Common myeloid progenitor, CD34-positive (primary cell): ENCODE measurements around the gene CEBPB.

Experiments used
- CTCF ChIA-PET: fragments of 350-600 bp; sonication (Branson Sonifier 250); formaldehyde crosslinking; loops from one replicate; lab custom pipeline; 2021; ENCODE audit warnings: antibody characterized with exemption; lab: Charles Lee
- POLR2A ChIA-PET: fragments of 350-600 bp; sonication (Branson Sonifier 250); formaldehyde crosslinking; loops from one replicate; lab custom pipeline; 2021; ENCODE audit warnings: antibody characterized with exemption; lab: Charles Lee
- DNase-seq, 3 donors: peaks; one replicate each; pipeline versions ENCODE4 v3.0.0 to v3.0.0-alpha.2; 2013
- H3K27ac ChIP-seq, 2 experiments: 1 replicate in 1 of 2; 2 replicates in 1 of 2; pipeline ENCODE4 v1.7.0; 2013; ENCODE audit warnings: inconsistent platforms in 2 of 2, low read length in 2 of 2, mild to moderate bottlenecking in 2 of 2, low read depth in 1 of 2, moderate library complexity in 1 of 2; ENCODE audit not compliant: severe bottlenecking in 2 of 2, insufficient read depth in 1 of 2, poor library complexity in 1 of 2
- H3K27me3 ChIP-seq, 5 experiments: replicated peaks in 2 of 5; 1 replicate in 3 of 5; 2 replicates in 2 of 5; pipeline versions ENCODE4 v1.6.1 to v1.7.0; 2013; ENCODE audit warnings: low read length in 4 of 5, mild to moderate bottlenecking in 2 of 5, moderate library complexity in 2 of 5, inconsistent platforms in 1 of 5; ENCODE audit not compliant: insufficient read depth in 5 of 5, control insufficient read depth in 4 of 5
- H3K36me3 ChIP-seq, 4 experiments: 1 replicate in 2 of 4; 2 replicates in 2 of 4; pipeline versions ENCODE4 v1.6.1 to v1.7.0; 2013; ENCODE audit warnings: low read length in 3 of 4, control low read depth in 1 of 4, mild to moderate bottlenecking in 1 of 4; ENCODE audit not compliant: control insufficient read depth in 4 of 4, insufficient read depth in 4 of 4
- H3K4me1 ChIP-seq, 4 experiments: 1 replicate in 3 of 4; 2 replicates in 1 of 4; pipeline versions ENCODE4 v1.6.1 to v1.7.1; 2013; ENCODE audit warnings: low read length in 3 of 4, mild to moderate bottlenecking in 3 of 4, control low read depth in 1 of 4, inconsistent platforms in 1 of 4, moderate library complexity in 1 of 4; ENCODE audit not compliant: control insufficient read depth in 4 of 4, insufficient read depth in 4 of 4; ENCODE audit errors: control extremely low read depth in 1 of 4
- H3K4me3 ChIP-seq, 7 experiments: 1 replicate in 4 of 7; 2 replicates in 3 of 7; pipeline versions ENCODE4 v1.5.1 to v1.7.0; 2013; ENCODE audit warnings: mild to moderate bottlenecking in 7 of 7, low read length in 6 of 7, moderate library complexity in 6 of 7, inconsistent platforms in 2 of 7, low read depth in 2 of 7, control low read depth in 1 of 7; ENCODE audit not compliant: insufficient read depth in 4 of 7, control insufficient read depth in 1 of 7; ENCODE audit errors: extremely low read depth in 1 of 7
- H3K9me3 ChIP-seq, 5 experiments: 1 replicate in 4 of 5; 2 replicates in 1 of 5; pipeline versions ENCODE4 v1.6.1 to v1.7.1; 2013; ENCODE audit warnings: low read length in 4 of 5, mild to moderate bottlenecking in 2 of 5, inconsistent platforms in 1 of 5, low read depth in 1 of 5, moderate library complexity in 1 of 5; ENCODE audit not compliant: control insufficient read depth in 4 of 5, insufficient read depth in 2 of 5; ENCODE audit errors: control extremely low read depth in 1 of 5
- WGBS: methylation state at CpG from one replicate; pipeline ENCODE4 v1.1.5; 2013; ENCODE audit not compliant: insufficient coverage; 5-methylcytosine and 5-hydroxymethylcytosine counted together

Gene CEBPB

GRCh38 chr20:50232651-50233324, 42.2 kb downstream of the CEBPB start:
- CTCF ChIA-PET = interaction anchor here (1.2 to 2.3 kb wide), 2 partner anchors 9 to 12 kb away, joined by 5 to 8 read pairs; no protein-coding TSS in a partner anchor
- Histone ChIP-seq H3K4me1 (no peaks in the 10 kb centered on the region), H3K4me3 (no peak overlapping the region), H3K27me3 (no peaks in the 10 kb centered on the region), H3K9me3 (no peaks in the 10 kb centered on the region), H3K27ac (no peak overlapping the region), H3K36me3 (no peaks in the 10 kb centered on the region)
- POLR2A ChIA-PET = no interaction called here
- WGBS = 100% methylated on average over 5 of the region's 7 CpGs
- no peak for DNase-seq

DNA sequence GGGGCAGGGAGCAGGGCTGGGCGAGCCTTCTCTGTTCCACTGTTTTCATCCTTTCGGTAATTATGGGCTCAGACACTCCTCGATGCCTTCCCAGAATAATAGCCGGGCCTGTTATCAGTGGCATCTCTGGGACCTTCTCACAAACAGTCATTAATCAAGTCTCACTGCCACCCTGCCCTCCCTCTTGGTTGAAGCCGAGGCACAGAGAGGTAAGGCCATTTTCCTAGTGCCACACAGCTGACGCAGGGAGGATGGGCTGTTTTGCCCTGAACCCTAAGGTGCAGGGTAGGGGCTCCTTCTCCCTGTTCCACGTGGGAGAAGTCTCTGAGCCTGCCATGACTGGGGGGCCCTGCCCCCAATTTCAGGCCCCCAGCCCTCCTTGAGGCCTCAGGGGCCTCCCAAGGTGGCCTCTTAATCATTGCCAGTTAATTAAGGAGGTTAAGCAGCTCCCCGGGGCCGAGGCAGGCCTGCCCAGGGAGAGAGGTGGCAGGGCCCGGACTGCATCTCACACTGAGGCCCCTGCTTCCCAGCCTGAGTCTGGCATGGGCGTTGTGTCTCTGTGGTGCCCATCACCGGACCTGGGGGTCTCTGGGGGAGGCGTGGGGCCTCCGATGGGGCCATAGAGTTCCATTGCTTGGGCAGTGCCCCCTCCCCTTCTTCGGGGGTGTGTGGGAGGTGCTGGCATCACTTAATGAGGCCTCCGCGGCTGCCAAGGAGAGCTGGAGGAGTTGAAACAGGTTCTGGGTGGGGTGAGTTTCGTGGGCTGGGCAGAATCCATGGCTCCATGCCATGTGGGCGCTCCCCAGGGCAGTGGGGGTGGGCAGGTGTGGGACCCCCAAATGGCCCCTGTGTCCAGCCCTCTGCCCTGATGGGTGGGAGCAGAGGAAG, 42.9 kb downstream of the CEBPB start:
- POLR2A ChIA-PET = no interaction called here
- H3K9me3 ChIP-seq = no peaks in the 10 kb centered on the region
- H3K27ac ChIP-seq = no peak overlapping the region
- WGBS = 89% methylated on average over 15 of the region's 19 CpGs
- H3K27me3 ChIP-seq = no peaks in the 10 kb centered on the region
- no peak for DNase-seq
- H3K4me3 ChIP-seq = no peak overlapping the region
- CTCF ChIA-PET = interaction anchor here (1.2 to 2.3 kb wide), 2 partner anchors 9 to 11 kb away, joined by 5 to 8 read pairs; no protein-coding TSS in a partner anchor
- no peaks in the 10 kb centered on the region for H3K36me3 ChIP-seq
- no peaks in the 10 kb centered on the region for H3K4me1 ChIP-seq

- CTCF ChIA-PET = no interaction called here
- H3K4me1 ChIP-seq = no peaks in the 10 kb centered on the region
- WGBS = 100% methylated on average over 11 of the region's 12 CpGs
- H3K27ac ChIP-seq = no peak overlapping the region
- no peak overlapping the region for H3K4me3 ChIP-seq
- no peak for DNase-seq
- H3K36me3 ChIP-seq = no peaks in the 10 kb centered on the region
- no peaks in the 10 kb centered on the region for H3K9me3 ChIP-seq
- H3K27me3 ChIP-seq = no peaks in the 10 kb centered on the region
- POLR2A ChIA-PET = no interaction called here
Observed at GRCh38 chr20:50234288-50234687, 43.7 kb downstream of the CEBPB start.

DNA sequence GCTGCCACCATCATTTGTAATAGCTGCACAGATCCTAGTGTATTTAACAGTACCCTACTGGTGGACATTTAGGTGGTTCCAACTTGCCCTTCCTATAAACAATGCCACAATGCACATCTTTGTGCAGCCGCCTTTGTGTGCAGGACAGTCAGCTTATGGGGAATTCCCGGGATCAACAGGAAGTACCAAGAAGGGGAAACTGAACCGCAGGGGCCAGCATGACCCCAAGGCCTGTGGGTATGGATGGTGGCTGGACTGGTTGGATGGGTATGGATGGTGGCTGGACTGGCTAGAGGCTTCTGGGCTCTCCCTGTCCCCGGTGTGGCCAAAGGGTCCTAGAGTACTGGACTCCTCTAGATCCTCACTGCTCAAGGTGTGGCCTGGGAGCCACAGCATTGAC, 46.7 kb downstream of the CEBPB start:
- ChIA-PET CTCF (no interaction called here), POLR2A (no interaction called here)
- no peak for DNase-seq
- no peaks in the 10 kb centered on the region for H3K27me3 ChIP-seq
- no peaks in the 10 kb centered on the region for H3K36me3 ChIP-seq
- no peaks in the 10 kb centered on the region for H3K9me3 ChIP-seq
- no peaks in the 10 kb centered on the region for H3K4me1 ChIP-seq
- WGBS = 83% methylated on average over 4 of the region's 4 CpGs
- no peak overlapping the region for H3K27ac ChIP-seq
- no peak overlapping the region for H3K4me3 ChIP-seq

- ChIA-PET POLR2A (no interaction called here), CTCF (interaction anchor here (0.6 kb wide), 2 partner anchors 17 to 1263 kb away, joined by 3 to 4 read pairs; no protein-coding TSS in a partner anchor)
- 90% methylated on average over 18 of the region's 19 CpGs for WGBS
- Histone ChIP-seq H3K4me3 (no peak overlapping the region), H3K36me3 (no peaks in the 10 kb centered on the region), H3K27ac (no peak overlapping the region), H3K9me3 (no peaks in the 10 kb centered on the region), H3K4me1 (no peaks in the 10 kb centered on the region), H3K27me3 (no peaks in the 10 kb centered on the region)
- no peak for DNase-seq
Observed at GRCh38 chr20:50238081-50238800, 47.6 kb downstream of the CEBPB start.

DNA sequence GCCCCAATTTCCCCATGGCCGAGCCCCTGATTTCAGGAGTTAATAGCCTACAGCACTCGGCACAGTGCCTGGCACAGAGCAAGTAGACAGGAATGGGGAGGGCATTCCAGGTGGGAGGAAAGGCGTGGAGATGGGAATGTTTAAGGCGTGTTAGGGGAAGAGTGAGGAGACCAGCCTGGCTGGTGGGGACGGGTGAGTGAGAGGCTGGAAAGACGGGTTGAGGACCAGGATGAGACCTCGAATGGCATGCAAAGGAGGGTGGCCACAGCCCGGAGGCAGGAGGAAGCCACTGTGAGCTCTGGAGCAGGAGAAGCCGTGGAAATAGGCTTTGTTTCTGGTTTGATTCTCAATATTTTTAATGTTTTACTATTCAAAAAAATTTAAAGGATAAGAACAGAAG, 49.5 kb downstream of the CEBPB start:
- H3K4me1 ChIP-seq = no peaks in the 10 kb centered on the region
- POLR2A ChIA-PET = no interaction called here
- no peak for DNase-seq
- H3K4me3 ChIP-seq = no peak overlapping the region
- H3K27me3 ChIP-seq = no peaks in the 10 kb centered on the region
- H3K27ac ChIP-seq = no peak overlapping the region
- no peaks in the 10 kb centered on the region for H3K9me3 ChIP-seq
- H3K36me3 ChIP-seq = no peaks in the 10 kb centered on the region
- CTCF ChIA-PET = interaction anchor here (1.0 to 1.2 kb wide), 2 partner anchors 10 to 21 kb away, joined by 3 read pairs; no protein-coding TSS in a partner anchor
- 93% methylated on average over 6 of the region's 9 CpGs for WGBS
